Putamen (tissue), 1 donor: ENCODE results near the gene PPP1R26.

Experiments used
- DNase-seq: peaks from one replicate; pipeline ENCODE4 v3.0.0-alpha.2; 2016; ENCODE audit warnings: low spot score

Gene PPP1R26

DNA sequence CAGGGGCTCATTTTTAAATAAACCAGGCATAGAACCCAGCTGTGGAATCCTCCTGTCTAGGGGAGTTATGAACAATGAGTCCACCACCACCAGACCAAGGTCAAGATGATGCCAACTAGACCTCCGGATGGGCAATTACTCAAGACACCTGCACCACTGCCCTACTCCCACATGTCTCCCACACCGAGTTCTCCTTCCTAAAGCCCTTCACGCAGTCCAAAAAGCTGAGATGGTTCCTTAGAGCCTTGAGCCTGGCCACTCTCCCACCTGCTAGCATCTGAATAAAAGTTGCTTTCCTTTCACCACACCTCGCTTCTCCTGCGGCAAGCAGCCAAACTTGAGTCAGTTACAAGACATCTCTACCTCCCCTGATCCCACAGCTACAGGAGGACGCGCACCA, 15.4 kb upstream of the PPP1R26 start:
- no peak for DNase-seq

DNA sequence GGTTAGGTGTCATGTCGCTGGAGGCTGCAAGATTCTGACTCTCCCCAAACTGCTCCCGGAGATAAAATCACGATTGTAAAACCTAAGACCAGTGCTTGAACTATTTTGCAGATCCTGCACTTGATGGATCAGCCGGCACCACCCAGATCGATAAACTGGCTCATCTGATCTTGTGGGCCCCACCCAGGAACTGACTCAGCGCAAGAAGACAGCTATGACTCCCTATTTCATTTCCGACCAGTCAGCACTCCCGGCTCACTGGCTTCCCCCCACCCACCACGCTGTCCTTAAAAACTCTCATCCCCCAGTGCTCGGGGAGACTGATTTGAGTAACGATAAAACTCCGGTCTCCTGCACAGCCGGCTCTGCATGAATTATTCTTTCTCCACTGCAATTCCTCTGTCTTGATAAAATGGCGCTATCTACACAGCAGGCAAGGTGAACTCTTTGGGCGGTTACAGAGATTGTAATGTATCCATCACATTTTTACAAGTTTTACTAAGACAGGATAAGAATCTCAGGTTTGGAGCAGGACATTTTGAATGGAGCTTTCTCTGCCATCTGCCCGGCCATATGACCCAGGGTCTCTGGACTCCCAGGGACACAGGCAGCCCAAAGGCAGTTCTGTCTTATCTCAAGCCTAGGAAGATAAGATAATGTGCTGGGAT, 10.6 kb upstream of the PPP1R26 start:
- DNase-seq: no peak

- no peak for DNase-seq
Observed at GRCh38 chr9:135471791-135472640, 7.6 kb upstream of the PPP1R26 start.

DNA sequence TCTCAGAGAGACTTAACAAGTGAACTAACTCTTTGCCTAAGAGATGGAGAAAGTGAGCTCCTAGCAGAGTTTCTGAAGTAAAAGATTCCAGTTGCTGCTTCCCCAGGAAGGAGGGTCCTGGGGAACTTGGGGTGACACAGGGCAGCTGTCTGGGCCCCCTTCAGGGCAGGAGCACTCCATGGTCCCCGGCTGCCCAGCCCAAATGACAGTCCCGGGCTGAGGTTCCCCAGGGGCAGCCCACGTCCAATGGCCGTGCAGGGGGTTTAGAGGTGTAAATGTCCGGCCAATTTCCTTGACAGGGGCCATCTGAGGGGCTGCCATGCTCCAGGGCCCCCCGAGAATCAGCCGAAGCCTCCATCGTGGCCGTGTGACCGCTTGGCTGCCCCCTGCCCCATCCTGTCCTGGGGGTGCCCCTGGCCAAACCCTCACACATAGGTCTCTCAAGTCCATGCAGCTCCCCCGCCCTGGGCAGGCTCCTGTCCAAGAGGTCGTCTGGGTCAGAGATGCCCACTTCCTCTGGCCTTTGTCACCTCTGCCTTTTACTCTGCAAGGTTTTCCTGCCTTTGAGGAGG, 5.5 kb upstream of the PPP1R26 start:
- DNase-seq: no peak

GRCh38 chr9:135474915-135475314, 4.7 kb upstream of the PPP1R26 start:
- no peak for DNase-seq

DNA sequence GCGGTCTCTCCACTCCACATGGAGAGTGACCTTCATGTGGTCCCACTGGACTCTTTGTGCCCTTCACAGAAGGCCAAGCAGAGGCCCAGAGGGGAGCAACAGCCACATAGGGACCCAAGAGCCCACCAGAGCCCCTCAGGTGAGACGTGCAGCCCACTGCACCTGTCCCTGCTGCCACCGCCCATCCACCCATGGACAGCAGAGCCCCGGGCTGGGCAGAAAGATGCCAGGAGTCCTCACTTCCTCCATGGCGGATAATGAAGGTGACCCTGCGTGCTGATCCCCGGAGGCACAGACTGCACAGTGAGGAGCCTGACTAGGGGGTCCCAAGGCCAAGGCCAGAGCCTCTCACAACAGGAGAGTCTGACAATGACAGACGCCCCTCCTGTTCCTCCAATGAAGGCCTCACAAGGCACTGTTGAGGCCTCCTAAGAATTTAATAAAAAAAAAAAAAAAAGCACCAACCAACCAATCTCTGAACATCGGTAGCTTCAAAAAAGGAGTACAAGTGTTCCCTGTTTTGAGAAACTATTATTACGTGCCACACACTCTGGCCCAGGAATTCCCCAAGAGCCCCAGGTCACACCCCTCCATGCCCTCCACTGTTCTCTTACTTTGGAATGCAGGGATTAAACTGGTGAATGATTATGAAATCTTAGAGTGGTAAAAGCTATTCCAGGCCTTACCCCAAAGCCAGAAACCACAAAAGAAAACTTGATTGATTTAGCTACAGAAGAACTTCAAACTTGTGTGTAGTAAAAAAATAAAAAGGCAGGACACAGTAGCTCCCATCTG, 2.8 kb upstream of the PPP1R26 start:
- DNase-seq: no peak

DNA sequence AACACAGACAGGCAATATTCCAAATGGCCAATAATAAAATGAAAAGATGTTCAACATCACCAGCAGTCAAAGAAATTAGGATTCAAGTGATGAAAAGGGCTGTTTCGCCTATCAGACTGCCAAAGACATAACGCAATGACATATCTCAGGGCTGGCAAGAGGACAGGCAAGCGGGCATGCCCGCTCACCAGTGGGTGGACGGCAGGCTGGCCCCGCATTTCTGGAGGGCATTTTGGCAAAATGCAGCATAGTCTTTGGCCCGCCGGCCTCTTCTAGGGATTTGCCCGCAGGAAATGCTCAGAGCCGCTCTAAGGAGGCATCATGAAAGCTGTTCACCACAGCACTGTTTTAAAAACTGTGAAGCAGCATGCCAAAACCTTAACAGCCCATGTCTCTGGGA, 1.4 kb upstream of the PPP1R26 start:
- DNase-seq: no peak

GRCh38 chr9:135478829-135479468, 633 bp upstream of the PPP1R26 start:
- DNase-seq: no peak

- no peak for DNase-seq
Observed at GRCh38 chr9:135480071-135480939, 723 bp downstream of the PPP1R26 start.

- no peak for DNase-seq
Observed at GRCh38 chr9:135480940-135481310, 1.3 kb downstream of the PPP1R26 start.

- no peak for DNase-seq
Observed at GRCh38 chr9:135482015-135482754, 2.6 kb downstream of the PPP1R26 start.

- no peak for DNase-seq
Observed at GRCh38 chr9:135484460-135485277, 5.1 kb downstream of the PPP1R26 start.

- no peak for DNase-seq
Observed at GRCh38 chr9:135485385-135485784, 5.8 kb downstream of the PPP1R26 start.

DNA sequence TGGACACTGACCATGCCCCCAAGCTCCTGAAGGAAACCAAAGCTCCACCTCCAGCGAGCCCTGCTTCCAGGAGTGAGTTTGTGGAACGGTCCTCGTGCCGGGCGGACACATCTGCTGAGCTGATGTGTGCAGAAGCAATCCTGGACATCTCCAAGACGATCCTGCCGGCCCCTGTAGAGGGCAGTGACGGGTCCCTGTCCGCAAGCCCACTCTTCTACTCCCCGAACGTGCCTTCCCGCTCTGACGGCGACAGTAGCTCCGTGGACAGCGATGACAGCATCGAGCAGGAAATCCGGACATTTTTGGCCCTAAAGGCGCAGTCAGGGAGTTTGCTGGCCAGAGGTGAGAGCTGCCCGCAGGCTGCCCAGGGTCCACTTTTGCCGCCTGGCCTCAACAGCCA, 6.2 kb downstream of the PPP1R26 start:
- DNase-seq: no peak

DNA sequence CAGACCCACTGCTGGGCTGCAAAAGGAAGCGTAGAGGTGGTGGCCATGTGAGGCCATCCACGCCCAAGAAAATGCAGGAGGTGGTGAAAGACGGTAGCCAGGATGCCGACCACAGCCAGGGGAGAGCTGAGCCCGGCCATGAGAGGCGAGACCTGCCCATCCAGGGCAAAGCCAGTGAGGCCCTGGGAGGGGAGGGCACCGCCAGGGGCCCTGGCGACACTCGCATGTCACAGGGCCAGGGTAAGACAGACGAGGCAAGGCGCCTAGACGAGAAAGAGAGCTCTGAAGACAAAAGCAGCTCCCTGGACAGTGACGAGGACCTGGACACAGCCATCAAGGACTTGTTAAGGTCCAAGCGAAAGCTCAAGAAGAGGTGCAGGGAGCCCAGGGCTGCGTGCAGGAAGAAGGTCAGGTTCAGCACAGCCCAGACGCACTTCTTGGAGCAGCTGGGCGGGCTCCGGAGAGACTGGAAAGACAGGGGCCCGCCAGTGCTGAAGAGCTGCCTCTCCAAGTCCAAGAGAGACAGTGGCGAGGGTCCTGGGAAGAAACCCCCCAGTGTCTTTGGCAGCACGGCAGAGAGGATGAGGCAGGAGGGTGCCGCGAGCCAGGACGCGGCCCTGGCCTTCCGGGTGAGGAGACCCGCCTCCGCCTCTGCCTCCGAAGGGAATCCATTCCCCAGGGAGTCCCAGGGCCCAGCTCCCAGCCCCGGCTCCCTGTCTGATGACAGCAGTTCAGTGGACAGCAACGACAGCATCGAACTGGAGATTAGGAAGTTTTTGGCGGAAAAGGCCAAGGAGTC, 6.9 kb downstream of the PPP1R26 start:
- no peak for DNase-seq

DNA sequence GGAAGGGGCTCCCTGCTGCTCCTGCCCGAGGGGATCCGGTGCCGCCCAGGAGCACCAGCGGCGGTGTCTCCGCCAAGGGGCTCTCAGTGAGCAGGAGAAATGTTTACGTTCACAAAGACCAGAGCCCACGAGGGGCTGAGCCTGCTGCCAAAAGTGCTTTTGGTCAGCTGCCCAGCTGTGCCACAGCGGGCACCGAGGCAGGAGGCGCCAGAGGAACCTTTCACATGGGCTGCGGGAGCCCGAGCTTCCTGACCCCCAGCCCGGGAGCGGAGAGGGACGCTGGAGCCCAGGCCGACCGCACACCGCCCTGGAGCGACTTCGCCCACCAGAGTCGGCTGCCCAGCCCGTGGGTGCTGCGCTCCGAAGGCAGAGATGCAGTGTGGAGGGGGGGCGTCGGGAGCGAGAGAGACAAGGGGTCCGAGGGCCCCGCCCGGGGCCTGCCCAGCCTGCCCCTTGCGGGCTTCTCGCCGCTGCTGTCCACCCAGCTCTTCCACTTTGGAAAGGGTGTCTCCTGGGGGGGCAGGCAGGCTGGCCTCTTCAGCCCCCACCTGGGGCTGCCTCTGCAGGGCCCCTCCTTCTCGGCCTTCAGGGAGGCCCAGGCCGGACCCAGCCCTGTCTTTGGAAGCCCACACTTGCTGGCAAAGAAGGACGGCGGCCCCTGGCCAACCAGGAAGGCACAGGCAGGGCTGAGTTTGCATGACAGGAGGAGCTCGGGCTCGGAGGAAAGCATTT, 7.9 kb downstream of the PPP1R26 start:
- no peak for DNase-seq

GRCh38 chr9:135488013-135488330, 8.4 kb downstream of the PPP1R26 start:
- DNase-seq: no peak

GRCh38 chr9:135488527-135488926, 8.9 kb downstream of the PPP1R26 start:
- no peak for DNase-seq
